K562 (cell line): ENCODE data around the gene MPRIP. TPM values are rescaled to one million over a fixed set of nuclear protein-coding genes. Genes with fewer than 3 reads are reported as not detected.

ENCODE experiments used
- E2F4 ChIP-seq: sonication (generic); formaldehyde crosslinking; IDR thresholded peaks from 2 replicates; pipeline ENCODE4 v1.8.0; 2022; ENCODE audit warnings: mild to moderate bottlenecking, low read depth, missing genetic modification reagents
- HMBOX1 ChIP-seq: sonication (generic); IDR thresholded peaks from 2 replicates; pipeline ENCODE4 v1.6.1; 2016
- MAFF ChIP-seq: IDR thresholded peaks from 2 replicates; pipeline ENCODE4 v1.6.1; 2012; ENCODE audit warnings: low read length, improper control_type of control experiment
- RFX7 ChIP-seq: fragments of 250-450 bp; sonication (Bioruptor Pico); IDR thresholded peaks from 2 replicates; pipeline ENCODE4 v1.5.1; 2021; ENCODE audit warnings: mild to moderate bottlenecking
- ZNF318 ChIP-seq, 2 experiments: fragments of 450-650 bp; IDR thresholded peaks; 2 replicates each; pipeline ENCODE4 v1.6.1; 2016; ENCODE audit warnings: mild to moderate bottlenecking in 2 of 2, borderline replicate concordance in 1 of 2, low read depth in 1 of 2, moderate library complexity in 1 of 2
- ZNF407 ChIP-seq: fragments of 450-650 bp; IDR thresholded peaks from 2 replicates; pipeline ENCODE4 v1.6.1; 2016; ENCODE audit warnings: low read depth
- polyA plus RNA-seq, 8 experiments: library from polyadenylated mRNA; depleted of rRNA in 4 of 8; stranded (reverse) in 5 of 8; unstranded in 3 of 8; fragments of >200 nt; fragmentation: Nextera tagmentation in 2 of 8; fragmentation: Illumina TruSeq in 1 of 8; extraction: Ambion mirVana in 2 of 8; extraction: Trizol in 1 of 8; gene quantifications; 2 replicates each; pipeline versions ENCODE4 v1.2.1 to v1.2.3, GENCODE V29; 2011 to 2014; ENCODE audit warnings: inconsistent platforms in 1 of 8, missing spikeins in 1 of 8
- total RNA-seq, 7 experiments: library from RNA; depleted of rRNA in 6 of 7; stranded (reverse); fragments of >200 nt in 6 of 7; fragmentation: Illumina TruSeq in 2 of 7; extraction: Trizol in 2 of 7; gene quantifications; 2 replicates each; pipeline versions ENCODE4 v1.2.1 to v1.2.3, GENCODE V29; 2011 to 2021; ENCODE audit warnings: low replicate concordance in 1 of 7

Gene MPRIP
- total and polyA plus RNA-seq, 9 of the 15 experiments (the other 6 are each of a cell fraction or from before 2014, with no cell fraction given), result 10.0 to 72.6 (median 30.1) TPM

- TF ChIP-seq ZNF318 (IDR thresholded peaks at IDR 0.05; ENCODE audit: borderline replicate concordance in 1 of 2, low read depth in 1 of 2), result no peak
- TF ChIP-seq RFX7, result no peak
- no peak for TF ChIP-seq MAFF
- TF ChIP-seq ZNF407, result no peak
- no peak for TF ChIP-seq E2F4 (CRISPR knock-in tag)
- no peak for TF ChIP-seq HMBOX1
These were observed 14.0 kb upstream of the MPRIP start (continued) for GRCh38 chr17:17028059-17028877.
